T-cell (primary cell): ENCODE data around the gene MKRN2OS. TPM values are rescaled to one million over a fixed set of nuclear protein-coding genes. Genes with fewer than 3 reads are reported as not detected.
A peak's percentile ranks its signal among the peaks of the same experiment; 100 is the strongest.

Experiments used
- ATAC-seq, 4 experiments: fragments of 200-7000 bp in 3 of 4; fragments of 150-1000 bp in 1 of 4; cut with Tn5 transposase; replicated peaks in 1 of 4; 1 replicate in 3 of 4; 2 replicates in 1 of 4; pipeline ENCODE4 v1.10.0; 2021; ENCODE audit warnings: moderate library complexity in 3 of 4, mild to moderate bottlenecking in 2 of 4, moderate number of reproducible peaks in 1 of 4
- CTCF ChIA-PET, 2 donors: fragments of 300-600 bp; sonication (Branson Sonifier 250); formaldehyde crosslinking; loops; one replicate each; lab custom pipeline; 2022; ENCODE audit warnings: antibody characterized with exemption in 2 of 2; lab: Charles Lee
- POLR2A ChIA-PET, 2 donors: fragments of 300-600 bp; sonication (Branson Sonifier 250); formaldehyde crosslinking; loops; one replicate each; lab custom pipeline; 2022; ENCODE audit warnings: antibody characterized with exemption in 2 of 2; lab: Charles Lee
- DNase-seq, 35 experiments: peaks; one replicate each; pipeline versions ENCODE4 v3.0.0 to v3.0.0-alpha.2; 2013 to 2023
- H3K27ac ChIP-seq: one replicate; pipeline ENCODE4 v1.5.1; 2013; ENCODE audit warnings: low read length
- H3K27me3 ChIP-seq, 2 experiments: replicated peaks in 1 of 2; 1 replicate in 1 of 2; 2 replicates in 1 of 2; pipeline versions ENCODE4 v1.6.1 to v1.7.0; 2013; ENCODE audit warnings: low read length in 1 of 2, mixed read lengths in 1 of 2; ENCODE audit not compliant: control insufficient read depth in 2 of 2, insufficient read depth in 2 of 2; ENCODE audit errors: extremely low read depth in 1 of 2
- H3K36me3 ChIP-seq, 2 donors: 1 replicate in 1 of 2; 2 replicates in 1 of 2; pipeline versions ENCODE4 v1.6.1 to v1.7.0; 2013; ENCODE audit warnings: low read length in 1 of 2; ENCODE audit not compliant: control insufficient read depth in 2 of 2, insufficient read depth in 1 of 2; ENCODE audit errors: extremely low read depth in 1 of 2
- H3K4me1 ChIP-seq, 2 experiments: 1 replicate in 1 of 2; 2 replicates in 1 of 2; pipeline versions ENCODE4 v1.6.1 to v1.7.0; 2013; ENCODE audit warnings: low read length in 2 of 2, mixed read lengths in 1 of 2; ENCODE audit not compliant: insufficient read depth in 2 of 2, control insufficient read depth in 1 of 2; ENCODE audit errors: extremely low read depth in 1 of 2
- H3K4me3 ChIP-seq, 2 donors: 1 replicate in 1 of 2; 2 replicates in 1 of 2; pipeline versions ENCODE4 v1.5.1 to v1.7.0; 2013; ENCODE audit warnings: mild to moderate bottlenecking in 2 of 2, low read length in 1 of 2, moderate library complexity in 1 of 2; ENCODE audit not compliant: control insufficient read depth in 1 of 2; ENCODE audit errors: extremely low read depth in 1 of 2
- H3K9me3 ChIP-seq: 2 replicates; pipeline ENCODE4 v1.7.0; 2013
- H3K27ac Mint-ChIP-seq, 2 donors: one replicate each; pipeline ENCODE4 v1.8.0; 2020 to 2021; ENCODE audit warnings: mild to moderate bottlenecking in 2 of 2, mixed read lengths in 2 of 2
- H3K27me3 Mint-ChIP-seq, 2 donors: one replicate each; pipeline ENCODE4 v1.8.0; 2021 to 2022; ENCODE audit warnings: mixed read lengths in 2 of 2
- H3K36me3 Mint-ChIP-seq: one replicate; pipeline ENCODE4 v1.8.0; 2021; ENCODE audit warnings: mixed read lengths
- H3K4me1 Mint-ChIP-seq, 3 donors: one replicate each; pipeline ENCODE4 v1.8.0; 2020 to 2022; ENCODE audit warnings: mixed read lengths in 3 of 3, mild to moderate bottlenecking in 1 of 3
- H3K4me3 Mint-ChIP-seq, 3 donors: one replicate each; pipeline ENCODE4 v1.8.0; 2020 to 2022; ENCODE audit warnings: mild to moderate bottlenecking in 3 of 3, mixed read lengths in 3 of 3, moderate library complexity in 3 of 3
- H3K9me3 Mint-ChIP-seq, 3 donors: one replicate each; pipeline ENCODE4 v1.8.0; 2020 to 2022; ENCODE audit warnings: mixed read lengths in 3 of 3
- WGBS: methylation state at CpG from one replicate; pipeline ENCODE4 v1.1.5; 2013; ENCODE audit warnings: missing lambda C conversion rate; ENCODE audit not compliant: insufficient coverage; 5-methylcytosine and 5-hydroxymethylcytosine counted together
- total RNA-seq, 35 experiments: library from RNA in 6 of 35; stranded (reverse) in 6 of 35; fragments of 120-200 nt in 1 of 35; gene quantifications; one replicate each; pipeline versions ENCODE4 v1.2.1 to v1.2.4 and lab custom pipeline; 2013 to 2026

Gene MKRN2OS
- total RNA-seq, 5 donors from 2014 or later (not counting 1 experiment from before 2014, with no cell fraction given), result not detected

DNA sequence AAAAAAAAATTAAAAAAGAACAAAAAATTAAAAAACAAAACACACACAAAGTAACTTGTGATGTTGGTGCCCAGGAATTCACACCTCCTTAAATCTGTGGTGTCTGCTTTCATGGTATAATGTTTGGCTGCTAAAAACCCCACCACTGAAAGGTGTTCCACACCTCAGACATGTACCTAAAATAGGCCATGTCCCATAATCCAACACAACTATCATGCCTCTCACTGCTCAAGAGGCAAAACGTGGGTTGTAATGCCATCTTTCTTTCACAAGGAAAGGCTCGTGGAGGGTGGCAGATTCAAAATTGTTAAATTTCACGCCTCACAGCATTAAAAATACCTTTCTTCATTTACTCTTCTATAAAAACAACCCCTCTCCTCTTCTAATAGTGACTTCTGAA is 41.1 kb upstream of the MKRN2OS start:
- Histone ChIP-seq H3K4me3 (no peak overlapping the region), H3K27me3 (no peaks in the 10 kb centered on the region), H3K4me1 (no peaks in the 10 kb centered on the region), H3K9me3 (no peaks in the 10 kb centered on the region), H3K36me3 (peaks cover 34 to 86% of the 10 kb centered on the region in 2 donors), H3K27ac (no peak overlapping the region)
- 70% methylated on average over 2 of the region's 3 CpGs for WGBS
- ChIA-PET POLR2A (no interaction called here), CTCF (no interaction called here)
- Mint-ChIP-seq H3K4me3 (no peak overlapping the region), H3K27me3 (no peaks in the 10 kb centered on the region), H3K9me3 (no peaks in the 10 kb centered on the region), H3K27ac (no peak overlapping the region), H3K36me3 (peaks cover 56% of the 10 kb centered on the region), H3K4me1 (peaks cover 0 to 6% (median 0%) of the 10 kb centered on the region in 3 donors)
- ATAC-seq (no peak), DNase-seq (no peak)

DNA sequence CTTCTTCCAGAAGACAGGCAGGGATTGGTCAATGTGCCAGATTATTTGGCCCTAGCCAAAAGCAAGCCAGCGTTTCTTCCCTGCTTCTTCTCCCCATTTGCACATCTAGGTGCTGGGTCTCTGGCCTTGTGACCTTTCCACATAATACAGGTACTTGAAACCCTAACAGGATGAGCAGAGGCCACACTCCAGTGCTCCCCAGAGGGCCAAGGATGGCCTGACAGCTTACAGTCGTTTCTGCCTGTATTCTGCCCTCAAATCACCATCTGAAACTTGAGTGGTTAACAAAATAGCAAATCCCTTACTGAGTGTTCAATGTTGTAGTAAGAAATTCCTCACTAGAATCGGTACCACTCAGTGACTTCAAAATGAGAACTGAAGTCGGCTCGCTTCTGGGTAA is 40.7 kb upstream of the MKRN2OS start:
- POLR2A ChIA-PET, result no interaction called here
- CTCF ChIA-PET, result no interaction called here
- H3K9me3 Mint-ChIP-seq, result no peaks in the 10 kb centered on the region
- peaks cover 55% of the 10 kb centered on the region for H3K36me3 Mint-ChIP-seq
- no peaks in the 10 kb centered on the region for H3K27me3 Mint-ChIP-seq
- no peak overlapping the region for H3K4me3 ChIP-seq
- H3K4me1 ChIP-seq, result no peaks in the 10 kb centered on the region
- H3K4me1 Mint-ChIP-seq, result peaks cover 0 to 6% (median 0%) of the 10 kb centered on the region in 3 donors
- H3K9me3 ChIP-seq, result no peaks in the 10 kb centered on the region
- no peak overlapping the region for H3K4me3 Mint-ChIP-seq
- WGBS, result 94% methylated on average over 1 of the region's 5 CpGs
- peaks cover 35 to 87% of the 10 kb centered on the region in 2 donors for H3K36me3 ChIP-seq
- DNase-seq (no peak), ATAC-seq (no peak)
- no peak overlapping the region for H3K27ac Mint-ChIP-seq
- H3K27ac ChIP-seq, result no peak overlapping the region
- no peaks in the 10 kb centered on the region for H3K27me3 ChIP-seq

DNA sequence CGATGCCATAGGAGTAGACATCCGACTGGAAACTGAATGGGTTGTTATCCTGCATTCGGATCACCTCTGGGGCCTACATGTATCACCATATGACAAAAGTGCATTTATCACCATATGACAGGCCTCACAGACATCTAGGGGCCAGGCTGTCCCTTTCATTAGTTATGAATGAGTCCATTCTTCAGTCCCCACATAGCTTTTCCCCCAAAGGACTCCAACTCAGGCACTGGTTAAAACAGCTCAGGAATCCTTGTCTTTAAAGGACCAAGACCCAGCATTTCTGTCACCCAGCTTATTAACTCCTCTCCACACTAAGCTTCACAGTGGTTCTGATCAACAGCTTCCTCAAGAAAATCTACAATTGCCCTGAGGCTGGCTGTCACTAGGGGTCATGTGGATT is 39.9 kb upstream of the MKRN2OS start:
- Histone ChIP-seq H3K9me3 (no peaks in the 10 kb centered on the region), H3K27me3 (no peaks in the 10 kb centered on the region), H3K4me3 (no peak overlapping the region), H3K27ac (no peak overlapping the region), H3K36me3 (peaks cover 37 to 85% of the 10 kb centered on the region in 2 donors), H3K4me1 (no peaks in the 10 kb centered on the region)
- CTCF ChIA-PET, result interaction anchor here in 1 of 2 donors (0.6 kb wide), 1 partner anchor 16 kb away, joined by 3 read pairs; no protein-coding TSS in a partner anchor
- no peaks in the 10 kb centered on the region for H3K9me3 Mint-ChIP-seq
- no peaks in the 10 kb centered on the region for H3K27me3 Mint-ChIP-seq
- ATAC-seq (no peak), DNase-seq (no peak)
- peaks cover 53% of the 10 kb centered on the region for H3K36me3 Mint-ChIP-seq
- POLR2A ChIA-PET, result no interaction called here
- peaks cover 0 to 6% (median 0%) of the 10 kb centered on the region in 3 donors for H3K4me1 Mint-ChIP-seq
- no peak overlapping the region for H3K4me3 Mint-ChIP-seq
- no peak overlapping the region for H3K27ac Mint-ChIP-seq
- 100% methylated on average over 3 of the region's 3 CpGs for WGBS

DNA sequence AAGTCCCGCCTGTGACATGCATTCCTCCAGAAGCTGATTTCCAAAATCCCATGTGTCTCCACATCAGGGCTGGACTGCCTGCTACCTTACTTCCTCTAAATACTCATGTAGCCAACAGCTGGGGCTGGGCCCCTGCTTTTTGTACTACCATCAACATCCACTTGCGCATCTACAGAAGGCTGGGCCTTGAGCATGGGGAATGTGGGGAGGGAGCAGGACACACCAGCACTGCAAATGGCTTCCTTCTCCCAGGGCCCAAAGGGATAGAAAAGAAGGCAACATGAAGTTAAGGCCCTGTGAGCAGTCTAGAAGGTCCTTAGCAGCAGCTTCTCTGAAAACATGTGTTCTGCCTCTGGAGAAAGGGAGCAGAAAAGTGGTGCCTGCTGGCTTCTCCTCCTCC is 38.8 kb upstream of the MKRN2OS start:
- POLR2A ChIA-PET, result no interaction called here
- Histone ChIP-seq H3K27ac (no peak overlapping the region), H3K27me3 (no peaks in the 10 kb centered on the region), H3K4me3 (no peak overlapping the region), H3K9me3 (no peaks in the 10 kb centered on the region), H3K36me3 (peaks cover 34 to 91% of the 10 kb centered on the region in 2 donors), H3K4me1 (no peaks in the 10 kb centered on the region)
- Mint-ChIP-seq H3K27ac (peak overlapping the region in 1 of 2 donors; percentile 25), H3K27me3 (no peaks in the 10 kb centered on the region), H3K9me3 (no peaks in the 10 kb centered on the region), H3K36me3 (peaks cover 59% of the 10 kb centered on the region), H3K4me3 (no peak overlapping the region), H3K4me1 (peaks cover 0 to 10% (median 0%) of the 10 kb centered on the region in 3 donors)
- ATAC-seq (peak in 1 of 4 experiments; percentile 12), DNase-seq (no peak)
- CTCF ChIA-PET, result interaction anchor here in 1 of 2 donors (1.3 kb wide), 1 partner anchor 15 kb away, joined by 3 read pairs; no protein-coding TSS in a partner anchor
- 80% methylated on average over 1 of the region's 2 CpGs for WGBS

DNA sequence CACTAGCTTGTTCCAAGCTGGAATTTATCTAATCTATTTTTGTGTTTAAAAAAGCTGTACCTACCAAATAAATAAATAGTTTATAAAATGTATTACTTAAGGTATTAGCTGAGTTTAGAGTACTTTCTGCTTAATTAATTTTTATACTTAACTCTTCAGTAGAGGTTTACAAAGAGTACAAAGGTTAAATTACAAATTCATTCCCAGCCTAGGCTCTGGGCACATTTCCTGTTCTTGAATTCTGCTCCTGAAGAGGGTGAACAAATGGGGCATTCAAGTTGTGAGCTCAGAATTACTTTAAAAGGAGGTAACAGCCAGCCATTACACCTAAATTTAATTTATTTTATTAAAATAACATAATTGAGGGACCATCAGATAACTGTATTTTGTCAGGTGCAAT is 38.0 kb upstream of the MKRN2OS start:
- Mint-ChIP-seq H3K9me3 (no peaks in the 10 kb centered on the region), H3K4me3 (no peak overlapping the region), H3K27me3 (no peaks in the 10 kb centered on the region), H3K27ac (no peak overlapping the region), H3K36me3 (peaks cover 61% of the 10 kb centered on the region), H3K4me1 (peaks cover 0 to 10% (median 0%) of the 10 kb centered on the region in 3 donors)
- H3K27me3 ChIP-seq, result no peaks in the 10 kb centered on the region
- ChIA-PET POLR2A (interaction anchor here (0.6 kb wide), 2 partner anchors 34 to 51 kb away, joined by 4 to 8 read pairs; no protein-coding TSS in a partner anchor), CTCF (interaction anchor here in 1 of 2 donors (1.3 kb wide), 1 partner anchor 14 kb away, joined by 3 read pairs; no protein-coding TSS in a partner anchor)
- no peak overlapping the region for H3K4me3 ChIP-seq
- DNase-seq (no peak), ATAC-seq (no peak)
- no peaks in the 10 kb centered on the region for H3K4me1 ChIP-seq
- H3K27ac ChIP-seq, result no peak overlapping the region
- H3K36me3 ChIP-seq, result peaks cover 34 to 86% of the 10 kb centered on the region in 2 donors
- no peaks in the 10 kb centered on the region for H3K9me3 ChIP-seq

DNA sequence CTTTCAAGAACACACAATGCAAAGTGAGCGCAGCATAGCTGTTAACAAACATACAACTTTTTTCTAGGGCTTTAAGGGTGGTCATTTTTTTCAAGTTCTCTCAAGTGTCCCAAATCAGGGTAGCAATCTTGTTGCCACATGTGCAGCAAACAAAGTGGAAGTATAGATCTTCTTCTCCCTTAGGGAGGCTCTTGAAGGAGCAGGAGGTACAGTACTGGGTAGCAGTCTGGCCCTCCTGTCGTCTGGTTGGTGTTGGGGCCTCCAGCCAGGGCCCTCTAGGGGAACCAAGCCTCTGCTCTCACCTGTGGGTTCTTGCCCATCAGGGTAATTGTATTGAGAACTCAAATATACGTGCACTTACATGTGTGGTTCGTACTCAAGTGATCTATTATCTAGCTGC is 37.4 kb upstream of the MKRN2OS start:
- DNase-seq (no peak), ATAC-seq (no peak)
- peak overlapping the region in 1 of 2 donors; percentile 48 for H3K27ac Mint-ChIP-seq
- H3K4me3 Mint-ChIP-seq, result no peak overlapping the region
- H3K4me3 ChIP-seq, result no peak overlapping the region
- CTCF ChIA-PET, result no interaction called here
- WGBS, result 100% methylated on average over 3 of the region's 4 CpGs
- peaks cover 34 to 85% of the 10 kb centered on the region in 2 donors for H3K36me3 ChIP-seq
- POLR2A ChIA-PET, result interaction anchor here (0.6 kb wide), 2 partner anchors 35 to 51 kb away, joined by 4 to 8 read pairs; no protein-coding TSS in a partner anchor
- no peaks in the 10 kb centered on the region for H3K27me3 ChIP-seq
- H3K4me1 ChIP-seq, result no peaks in the 10 kb centered on the region
- H3K9me3 ChIP-seq, result no peaks in the 10 kb centered on the region
- H3K27ac ChIP-seq, result no peak overlapping the region
- H3K36me3 Mint-ChIP-seq, result peaks cover 65% of the 10 kb centered on the region
- no peaks in the 10 kb centered on the region for H3K9me3 Mint-ChIP-seq
- H3K4me1 Mint-ChIP-seq, result peaks cover 0 to 10% (median 0%) of the 10 kb centered on the region in 3 donors
- no peaks in the 10 kb centered on the region for H3K27me3 Mint-ChIP-seq
